Stromal cell of bone marrow (primary cell): ENCODE data around the gene PPP1R10.

Experiments
- DNase-seq: peaks from one replicate; pipeline ENCODE4 v3.0.0-alpha.2; 2012; ENCODE audit warnings: low read depth

PPP1R10 gene

DNA sequence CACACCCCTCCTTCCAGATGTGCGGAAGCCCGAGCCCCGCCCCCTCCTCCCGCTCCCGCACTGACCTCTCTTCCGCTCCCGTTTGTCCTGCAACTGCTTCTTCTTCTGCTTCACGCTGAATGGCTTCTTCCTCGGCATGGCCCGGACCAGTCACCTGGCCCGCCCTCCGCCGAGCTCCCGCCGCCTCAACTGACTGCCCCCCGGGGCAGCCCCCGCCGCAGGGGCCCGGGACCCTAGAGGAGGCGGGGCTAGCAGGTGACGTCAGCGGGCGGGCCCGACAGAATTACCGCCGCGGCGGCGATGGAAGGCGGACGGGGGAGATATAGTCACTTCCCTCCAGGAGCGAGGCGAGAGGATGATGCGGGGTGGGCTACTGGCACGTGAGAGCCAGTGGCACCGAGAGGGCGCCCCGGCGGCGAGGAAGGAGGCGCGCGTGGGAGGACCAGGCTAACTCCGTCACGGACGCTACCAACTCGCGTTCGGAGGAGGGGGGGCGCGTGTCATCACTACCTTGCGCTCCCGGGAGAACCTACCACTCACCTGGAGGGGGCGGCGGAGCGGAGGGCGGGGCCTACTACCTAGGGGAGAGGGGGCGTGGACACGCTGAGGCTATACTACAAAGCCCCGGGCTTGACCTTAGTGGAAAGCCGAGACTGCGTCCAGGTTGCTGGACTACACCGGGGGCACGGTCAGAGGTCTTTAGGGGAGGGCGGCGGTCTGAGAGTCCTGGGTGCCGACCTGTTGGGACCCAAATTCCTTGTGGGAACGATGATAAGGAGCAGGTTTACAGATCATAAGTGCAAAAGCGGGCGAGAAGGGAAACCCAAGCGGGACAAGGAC is 60.8 kb downstream of the PPP1R10 start, which contains the start of gene GNL1:
Gene GNL1 (minus strand): TSS at position 424 of the 840 bp plus-strand sequence. CDS start 286 bp downstream, at position 138.
- DNase-seq = peak; percentile 72

DNA sequence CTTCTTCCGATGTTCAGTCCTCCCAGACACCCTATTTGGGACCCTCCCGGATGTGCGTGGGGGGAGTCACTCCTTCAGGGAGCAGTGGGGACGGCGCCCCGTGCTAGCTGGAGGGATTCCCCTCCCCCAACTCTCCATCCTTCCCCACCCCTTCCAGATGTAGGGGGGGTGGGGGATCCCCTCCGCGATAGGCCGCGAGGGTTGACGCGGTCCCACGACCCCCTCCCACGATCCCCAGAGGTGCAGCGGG is 61.3 kb downstream of the PPP1R10 start:
- no peak for DNase-seq

DNA sequence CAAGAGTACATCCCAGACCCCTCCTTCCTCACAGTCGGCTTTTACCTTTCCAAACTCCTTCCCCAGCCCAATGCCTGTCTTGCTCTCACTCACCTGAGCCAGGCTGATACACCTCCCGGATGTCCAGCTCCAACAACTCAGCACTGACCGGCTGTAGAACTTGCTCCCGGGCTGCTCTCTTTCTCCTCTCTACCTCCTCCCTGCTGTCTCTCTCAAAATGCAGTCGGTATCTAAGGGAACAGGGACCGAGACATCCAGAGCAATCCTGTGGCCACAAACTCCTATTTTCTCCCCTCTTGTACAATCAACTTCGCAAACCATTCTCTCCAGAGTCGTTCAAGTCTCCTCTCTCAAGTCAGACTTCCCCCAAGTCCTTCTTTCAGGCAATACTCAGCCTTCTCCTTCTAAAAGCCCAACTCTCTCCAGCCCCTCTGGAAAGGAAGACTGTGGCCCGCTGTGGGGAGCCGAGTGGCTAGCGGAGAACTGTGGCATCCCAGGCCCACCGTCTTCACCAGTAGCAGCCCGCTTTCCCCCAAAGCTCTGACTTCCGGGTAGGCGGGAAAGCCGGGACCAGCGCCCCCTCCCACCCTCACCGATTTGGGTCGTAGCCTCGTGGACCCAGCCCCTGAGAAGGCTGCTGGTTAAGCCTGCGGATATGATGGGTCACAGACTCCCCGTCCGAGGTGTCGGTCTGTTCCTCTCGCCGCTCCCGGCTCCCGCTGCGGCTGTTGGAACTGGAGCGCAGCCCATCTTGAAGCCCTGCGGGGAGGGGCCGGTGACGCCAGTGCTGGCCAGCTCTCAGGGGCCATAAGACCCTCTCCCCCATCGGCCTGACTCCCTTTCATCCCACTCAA is 61.9 kb downstream of the PPP1R10 start:
- no peak for DNase-seq

DNA sequence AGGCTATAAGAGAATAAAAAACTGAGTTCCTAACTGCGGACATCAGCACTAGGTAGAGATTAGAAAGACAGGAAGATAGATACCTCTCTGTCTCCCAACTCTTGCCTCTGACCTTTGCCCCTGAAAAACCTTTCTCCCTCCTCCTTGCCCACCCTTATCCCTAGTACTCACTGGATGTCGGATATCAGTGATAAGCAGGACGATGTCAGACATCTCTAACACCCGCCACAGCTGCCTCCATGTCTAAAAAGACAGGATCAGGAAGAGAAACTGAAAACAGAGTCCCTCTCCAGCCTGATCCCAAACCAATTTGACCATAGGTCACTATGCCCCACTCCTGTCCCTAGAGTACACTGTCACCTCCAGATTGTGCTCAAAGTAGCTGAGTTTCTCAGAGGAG is 62.6 kb downstream of the PPP1R10 start:
- no peak for DNase-seq
